CD4-positive, alpha-beta T cell treated with Interleukin-1 beta for 1 hour (primary cell): ENCODE results near the gene EMC1.
"Not testable (repeated sequence)": the region's sequence is repeated elsewhere in the genome, so short reads cannot be mapped to it uniquely, and the experiment has no call there.

ENCODE experiments used
- DNase-seq, 2 donors: peaks; one replicate each; pipeline ENCODE4 v3.0.0-alpha.2; 2020 to 2022

Gene EMC1

DNA sequence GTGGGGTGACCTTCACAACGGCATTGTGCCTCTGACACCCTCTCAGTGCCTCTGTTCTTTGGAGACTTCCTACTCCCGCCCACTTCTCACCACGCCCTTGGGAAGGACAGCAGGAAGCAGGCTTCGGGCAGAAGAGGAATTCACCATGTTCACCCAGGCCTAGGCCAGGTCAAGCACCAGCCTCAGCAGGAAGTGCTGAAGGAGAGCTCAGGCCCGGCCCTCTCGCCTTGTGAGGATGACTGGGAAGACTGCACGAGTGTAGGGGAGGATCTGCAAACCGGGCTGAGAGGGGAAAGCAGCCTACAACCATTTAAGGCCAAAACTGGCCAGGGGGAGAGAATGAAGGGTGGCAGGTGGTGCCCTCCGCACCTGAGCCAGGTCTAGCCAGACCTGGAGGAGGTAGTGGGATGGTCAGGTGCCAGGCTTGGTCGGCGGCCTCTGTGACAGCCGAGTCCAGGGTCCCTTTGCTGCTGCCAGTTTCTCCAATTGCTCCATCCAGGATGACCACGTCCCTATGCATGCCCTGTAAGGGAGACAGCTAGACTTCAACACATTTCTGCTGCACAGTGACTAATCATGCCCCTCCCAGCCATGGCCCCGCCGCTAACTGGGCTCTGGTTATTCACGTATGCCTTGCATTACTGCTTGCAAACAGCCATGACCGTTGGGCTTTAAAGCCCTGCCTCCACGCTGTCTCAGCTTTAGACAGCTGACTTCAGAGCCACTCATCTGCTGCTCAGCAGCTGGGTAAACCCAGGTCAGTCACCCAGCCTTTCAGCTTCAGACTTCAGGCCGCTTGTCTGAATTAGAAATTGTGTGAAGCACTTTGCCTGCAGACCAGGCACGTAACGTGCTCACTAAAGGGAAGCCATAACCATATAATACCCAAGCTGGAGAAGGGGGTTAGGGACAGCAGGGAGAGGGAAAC lies 9.2 kb upstream of the EMC1 start:
- DNase-seq: no peak

DNA sequence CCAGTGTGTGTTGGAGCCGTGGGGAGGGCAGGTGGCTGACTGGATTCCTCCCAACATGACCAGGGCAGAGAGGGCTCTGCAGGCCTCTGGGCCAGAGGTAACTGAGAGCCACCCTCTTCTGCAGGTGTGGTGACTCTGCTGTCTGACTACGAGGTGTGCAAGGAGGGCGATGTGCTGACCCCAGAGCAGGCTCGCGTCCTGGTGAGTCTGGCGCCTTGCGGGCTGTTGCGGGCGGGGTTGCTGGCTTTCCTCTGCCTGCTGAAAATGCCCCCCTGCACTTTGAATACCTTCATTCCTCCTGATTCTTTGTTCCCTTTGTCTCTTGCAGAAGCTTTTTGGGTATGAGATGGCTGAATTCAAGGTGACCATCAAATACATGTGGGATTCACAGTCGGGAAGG lies 7.0 kb upstream of the EMC1 start:
- no peak for DNase-seq

DNA sequence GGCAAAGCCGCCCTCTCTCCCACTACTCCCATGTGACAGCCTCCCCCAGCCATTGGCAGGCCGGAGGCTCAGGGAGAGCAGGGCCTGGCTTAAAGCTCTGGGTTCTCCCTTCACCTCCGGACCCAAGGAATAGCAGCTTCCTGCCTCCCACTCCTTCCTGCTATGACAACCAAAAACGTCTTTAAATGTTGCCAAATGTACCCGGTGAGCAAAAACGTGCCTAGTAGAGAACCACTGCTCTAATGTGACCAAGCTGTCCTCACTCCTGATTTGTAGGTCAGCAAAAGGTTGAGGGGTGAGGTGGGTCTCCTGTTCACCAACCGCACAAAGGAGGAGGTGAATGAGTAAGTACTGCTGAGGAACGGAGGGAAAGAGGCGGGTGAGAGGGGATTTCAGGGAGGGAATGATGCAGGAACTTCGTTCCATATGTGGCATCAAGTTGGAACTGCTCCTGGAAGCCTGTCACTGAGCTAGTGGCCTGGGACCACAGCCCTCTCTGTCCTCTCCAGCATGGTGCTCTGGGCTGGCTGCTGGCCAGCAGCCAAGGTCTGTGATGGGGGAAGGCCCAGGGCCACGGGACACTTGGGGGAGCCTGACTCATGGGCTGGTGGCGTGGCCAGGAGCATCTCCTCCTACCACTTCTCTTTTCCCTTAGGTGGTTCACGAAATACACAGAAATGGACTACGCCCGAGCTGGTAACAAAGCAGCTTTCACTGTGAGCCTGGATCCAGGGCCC lies 6.0 kb upstream of the EMC1 start:
- DNase-seq: no peak

DNA sequence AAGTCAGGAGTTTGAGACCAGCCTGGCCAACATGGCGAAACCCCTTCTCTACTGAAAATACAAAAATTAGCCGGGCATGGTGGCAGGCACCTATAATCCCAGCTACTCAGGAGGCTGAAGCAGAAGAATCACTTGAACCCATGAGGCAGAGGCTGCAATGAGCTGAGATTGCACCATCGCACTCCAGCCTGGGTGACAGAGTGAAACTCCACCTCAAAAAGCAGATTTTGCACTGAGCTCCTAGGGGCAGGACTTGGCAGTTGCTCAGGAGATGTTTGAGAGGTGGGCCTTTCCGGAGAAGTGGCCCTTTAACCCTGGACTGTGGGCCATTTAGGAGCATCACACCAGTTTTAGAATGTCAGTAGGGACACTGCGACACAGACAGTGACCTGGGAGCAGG lies 5.0 kb upstream of the EMC1 start:
- not testable (repeated sequence) for DNase-seq

DNA sequence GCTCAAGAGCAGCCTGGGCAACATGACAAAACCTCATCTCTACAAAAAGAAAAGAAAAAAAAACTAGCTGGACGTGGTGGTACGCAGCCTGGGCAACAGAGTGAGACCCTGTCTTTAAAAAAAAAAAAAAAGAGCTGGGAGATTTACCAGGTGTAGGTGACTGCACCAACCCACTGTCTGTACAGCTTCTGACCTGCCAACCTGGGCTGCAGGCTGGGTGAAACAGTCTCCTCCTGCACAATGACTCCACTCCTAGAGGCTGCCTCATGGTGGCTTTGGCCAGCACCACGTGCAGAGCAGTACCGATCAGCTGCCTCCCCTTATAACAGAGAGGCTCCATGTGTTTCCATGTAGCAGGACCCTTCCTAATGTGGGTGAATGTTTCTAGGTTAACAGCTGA lies 4.0 kb upstream of the EMC1 start:
- no peak for DNase-seq

DNA sequence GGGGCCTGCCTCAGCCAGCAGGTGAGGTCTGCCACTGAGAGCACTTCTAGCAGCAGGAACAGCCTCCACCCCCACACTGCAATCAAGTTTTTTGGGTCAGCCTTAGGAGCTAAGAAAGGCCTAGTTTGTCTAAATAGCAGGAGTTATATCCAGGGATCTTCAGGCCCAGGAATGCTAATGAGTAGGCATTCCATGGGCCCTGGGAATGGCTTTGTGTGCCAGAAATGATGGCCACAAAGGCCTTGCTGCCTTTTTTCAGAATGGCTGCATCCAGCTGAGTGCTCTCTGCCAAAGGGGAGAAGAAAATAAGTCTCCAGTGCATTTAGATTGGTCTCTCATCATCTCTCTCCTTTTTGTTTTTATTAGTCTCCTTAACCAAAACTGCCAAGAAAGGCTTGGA lies 3.1 kb upstream of the EMC1 start:
- DNase-seq: no peak

DNA sequence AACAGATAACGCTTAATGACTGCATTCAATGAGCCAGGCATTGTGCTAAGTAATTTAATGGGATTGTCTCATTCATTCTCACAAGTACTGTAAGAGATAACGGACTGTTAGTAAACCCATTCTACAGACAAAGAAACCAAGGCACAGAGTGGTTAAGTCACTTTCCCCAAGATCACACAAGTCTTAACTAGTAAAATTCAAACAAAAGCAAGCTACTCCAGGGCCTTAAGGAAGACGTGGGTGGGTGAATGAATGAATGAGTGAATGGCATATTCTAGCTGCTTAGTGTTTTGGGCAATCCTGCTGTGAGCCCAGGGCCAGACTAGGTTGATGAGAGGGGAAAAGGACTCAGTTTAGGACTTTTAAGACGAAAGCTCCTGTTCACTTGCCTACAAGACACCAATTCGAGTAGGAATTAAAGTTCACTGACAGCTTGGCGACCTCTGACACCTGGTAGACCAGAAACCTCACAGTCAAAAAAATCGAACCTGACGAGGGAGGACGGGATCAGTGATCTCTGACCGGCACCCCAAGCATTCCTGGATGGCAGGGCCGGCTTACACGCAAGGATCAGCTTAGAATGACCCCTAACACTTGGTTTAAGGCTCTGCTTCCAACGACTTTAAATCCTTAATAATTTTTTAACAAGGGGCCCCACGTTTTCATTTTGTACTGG lies 557 bp downstream of the EMC1 start:
- DNase-seq: no peak

DNA sequence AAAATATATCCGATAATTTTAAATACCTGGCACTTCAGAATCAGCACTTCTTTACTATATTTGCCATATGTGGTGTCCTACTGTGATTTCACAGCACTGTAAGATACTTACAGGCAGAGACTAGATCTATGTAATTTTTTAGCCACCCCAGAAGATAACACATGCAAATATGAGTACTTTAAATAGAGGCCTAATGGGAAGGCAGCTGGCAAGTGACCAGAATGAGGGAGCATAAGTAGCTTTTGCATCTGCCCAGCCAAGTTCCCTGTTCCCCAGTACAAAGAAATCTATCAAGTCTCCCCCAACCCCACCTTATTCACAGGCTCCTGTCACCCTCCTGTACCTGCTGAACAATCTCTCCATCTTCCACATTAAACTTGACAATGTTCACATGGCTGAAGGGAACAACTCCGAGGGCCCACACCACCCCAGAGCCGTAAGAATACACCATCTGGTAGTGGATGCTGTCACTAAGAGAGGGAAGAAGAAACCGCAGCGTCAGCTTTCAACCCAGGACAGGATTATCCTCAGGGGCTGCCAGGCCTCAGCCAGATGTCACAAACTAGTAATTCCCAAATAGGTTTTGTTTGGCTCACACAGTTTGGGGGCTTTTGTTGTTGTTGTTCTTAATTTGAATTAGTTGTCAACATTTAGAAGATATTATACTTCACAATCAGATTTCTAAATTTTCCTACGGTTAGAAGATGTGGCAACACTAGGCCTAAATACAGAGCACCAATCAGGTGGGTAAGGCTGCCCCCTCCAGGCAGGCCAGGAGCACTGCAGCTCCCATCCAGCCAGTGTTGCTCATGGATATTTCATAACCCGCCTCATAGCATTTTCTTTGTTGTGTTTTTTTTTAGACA lies 10.4 kb downstream of the EMC1 start:
- DNase-seq: peak; percentile 65 to 73

DNA sequence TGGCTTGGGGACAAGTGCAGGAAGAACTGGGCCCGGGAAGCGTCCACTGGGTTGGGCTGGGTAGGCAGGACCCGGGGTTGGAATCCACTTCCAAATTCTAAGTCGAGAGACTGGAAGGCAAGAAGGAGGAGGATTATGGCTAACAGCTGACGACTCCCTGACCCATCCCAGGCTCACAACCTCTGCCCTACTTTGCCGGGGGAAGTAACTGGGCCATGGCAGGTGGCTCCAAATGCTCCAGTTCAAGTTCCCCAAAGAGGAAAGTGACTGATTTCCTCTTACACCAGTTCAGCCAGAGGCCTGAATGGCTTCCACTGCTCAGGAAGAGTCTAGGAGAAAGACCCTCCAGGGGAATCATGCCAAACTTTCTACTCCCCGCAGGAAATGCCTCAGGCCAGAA lies 11.4 kb downstream of the EMC1 start:
- no peak for DNase-seq

DNA sequence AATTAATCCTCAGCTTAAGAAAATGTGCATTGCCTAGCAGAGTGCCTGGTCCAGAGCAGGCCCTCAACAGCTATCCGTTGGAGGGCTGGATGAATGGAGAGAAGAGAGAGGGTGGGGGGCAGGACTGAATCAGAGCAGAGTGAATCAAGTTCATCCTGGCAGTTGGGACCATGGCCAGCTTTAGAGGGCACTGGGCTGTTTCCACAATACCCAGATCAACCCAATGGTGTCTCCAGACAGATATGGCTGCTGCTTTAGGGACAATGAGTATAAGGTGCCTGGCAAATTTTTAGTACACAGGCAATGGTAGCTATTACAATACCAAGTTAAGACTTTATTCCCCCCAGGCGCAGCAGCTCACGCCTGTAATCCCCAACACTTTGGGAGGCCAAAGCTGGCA lies 17.1 kb downstream of the EMC1 start:
- DNase-seq: no peak

DNA sequence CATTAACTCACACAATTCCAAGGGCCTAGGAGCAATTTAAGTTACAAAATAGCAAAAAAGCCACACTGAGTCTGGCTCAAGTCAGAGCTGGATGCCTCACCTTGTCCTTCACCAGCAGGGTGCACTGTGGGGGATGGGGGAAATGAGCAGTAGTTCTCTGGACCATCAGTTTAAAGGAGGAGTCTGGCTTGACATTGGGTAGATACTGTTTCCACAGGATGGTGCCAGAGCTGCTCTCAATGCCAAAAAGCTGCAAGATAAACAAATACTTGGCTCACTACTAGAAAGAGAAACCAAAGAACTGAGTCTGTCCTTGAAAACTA lies 18.8 kb downstream of the EMC1 start:
- no peak for DNase-seq

DNA sequence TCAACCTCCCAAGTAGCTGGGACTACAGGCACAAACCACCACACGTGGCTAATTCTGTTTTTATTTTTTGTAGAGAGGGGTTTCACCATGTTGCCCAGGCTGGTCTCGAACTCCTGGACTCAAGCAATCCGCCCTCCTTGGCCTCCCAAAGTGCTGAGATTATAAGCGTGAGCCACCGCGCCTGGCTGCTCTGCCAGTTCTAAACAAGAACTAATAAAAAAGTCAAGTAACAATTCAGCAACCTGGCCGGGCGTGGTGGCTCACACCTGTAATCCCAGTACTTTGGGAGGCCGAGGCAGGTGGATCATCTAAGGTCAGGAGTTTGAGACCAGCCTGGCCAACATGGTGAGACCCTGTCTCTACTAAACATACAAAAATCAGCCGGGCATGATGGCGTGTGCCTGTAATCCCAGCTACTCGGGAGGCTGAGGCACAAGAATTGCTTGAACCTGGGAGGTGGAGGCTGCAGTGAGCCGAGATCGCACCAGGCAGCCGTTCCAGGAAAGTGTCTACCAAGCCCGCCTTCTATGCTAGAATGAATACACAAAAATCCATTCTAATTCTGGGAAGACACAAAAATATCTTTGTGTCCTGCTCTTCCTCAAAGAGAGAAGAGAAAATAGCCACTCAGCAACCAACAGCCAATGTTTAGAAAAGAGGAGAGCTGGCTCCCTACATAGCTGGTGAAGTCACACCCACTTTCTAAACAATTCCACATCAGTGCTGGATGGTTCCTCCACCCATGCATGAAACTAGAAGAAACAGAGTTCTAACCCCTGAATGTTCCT lies 19.4 kb downstream of the EMC1 start:
- not testable (repeated sequence) for DNase-seq

DNA sequence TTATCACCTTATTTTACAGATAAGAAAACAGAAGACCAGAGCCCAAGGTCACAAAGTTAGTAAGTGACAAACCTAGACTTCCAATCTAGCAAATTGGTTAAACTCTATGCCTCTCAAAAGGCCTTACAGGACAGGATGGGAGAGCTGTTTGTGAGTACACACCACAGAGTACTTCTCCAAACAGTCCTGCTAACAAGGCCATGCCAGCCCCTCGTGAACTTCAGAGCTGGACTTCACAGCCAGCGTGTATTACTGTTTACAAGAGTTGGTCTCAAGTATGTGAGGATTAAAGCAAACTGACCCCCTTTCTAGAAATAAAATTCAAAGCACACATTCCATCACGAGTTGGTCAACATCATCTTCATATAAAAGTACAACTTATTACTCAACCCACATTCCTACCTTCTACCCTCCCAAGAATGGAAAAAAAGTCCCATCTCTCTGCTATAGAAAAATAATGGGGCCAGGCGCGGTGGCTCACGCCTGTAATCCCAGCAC lies 21.4 kb downstream of the EMC1 start:
- DNase-seq: no peak

DNA sequence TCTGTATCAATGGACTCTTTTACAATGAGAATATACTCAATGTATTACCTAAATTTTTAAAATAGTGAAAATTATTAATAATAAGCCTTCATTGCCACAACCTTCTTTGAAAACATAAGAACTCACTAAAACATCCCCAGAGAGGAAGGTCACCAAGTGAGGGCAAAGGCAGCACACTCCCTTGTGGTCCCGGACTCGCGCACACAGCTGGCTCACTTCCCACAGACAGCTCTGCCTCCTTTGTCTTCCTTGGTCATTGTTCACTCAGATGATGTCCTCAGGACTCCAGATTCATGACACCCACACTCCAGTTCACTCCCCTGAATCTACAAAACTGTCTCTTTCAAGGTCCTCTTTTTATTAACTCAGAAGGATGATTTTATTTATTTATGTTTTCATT lies 22.1 kb downstream of the EMC1 start:
- DNase-seq: no peak

DNA sequence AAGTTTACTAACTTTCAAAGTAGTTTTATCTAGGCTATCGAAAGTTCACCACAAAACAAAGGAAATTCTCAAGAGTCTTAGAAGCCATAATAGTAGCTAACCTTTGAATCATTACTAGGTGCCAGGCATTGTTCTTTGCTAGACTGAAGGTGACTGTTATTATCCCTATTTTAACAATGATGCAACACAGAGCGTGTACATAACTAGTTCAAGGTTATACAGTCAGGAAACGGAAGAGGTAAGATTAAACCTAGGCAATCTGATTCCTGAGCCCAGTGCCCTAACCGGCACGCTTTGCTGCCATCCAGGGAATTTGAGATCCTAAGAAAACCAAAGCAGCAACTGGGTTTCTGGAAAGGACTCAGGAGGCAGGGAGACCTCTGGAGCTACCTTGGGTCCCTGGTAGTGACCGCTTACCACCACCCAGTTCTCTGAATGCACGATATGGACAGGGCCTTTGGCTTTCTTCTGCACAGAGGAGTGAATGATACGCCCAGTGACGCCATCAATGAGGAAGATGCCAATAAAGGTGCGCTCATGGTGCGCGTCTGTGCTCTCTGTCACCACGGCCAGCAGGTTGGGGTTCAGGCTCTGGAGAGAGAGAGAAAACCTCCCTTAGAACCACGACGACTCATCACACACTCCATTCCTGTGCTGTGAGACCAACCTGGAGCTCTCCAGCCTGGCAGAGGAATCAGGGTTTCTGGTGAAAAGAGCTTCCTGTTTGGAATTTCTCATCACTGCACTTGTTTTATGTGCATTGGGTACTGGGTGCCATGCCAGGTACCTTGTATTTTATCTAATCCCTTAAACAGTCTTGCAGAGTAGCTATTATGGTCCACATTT lies 28.1 kb downstream of the EMC1 start:
- no peak for DNase-seq

DNA sequence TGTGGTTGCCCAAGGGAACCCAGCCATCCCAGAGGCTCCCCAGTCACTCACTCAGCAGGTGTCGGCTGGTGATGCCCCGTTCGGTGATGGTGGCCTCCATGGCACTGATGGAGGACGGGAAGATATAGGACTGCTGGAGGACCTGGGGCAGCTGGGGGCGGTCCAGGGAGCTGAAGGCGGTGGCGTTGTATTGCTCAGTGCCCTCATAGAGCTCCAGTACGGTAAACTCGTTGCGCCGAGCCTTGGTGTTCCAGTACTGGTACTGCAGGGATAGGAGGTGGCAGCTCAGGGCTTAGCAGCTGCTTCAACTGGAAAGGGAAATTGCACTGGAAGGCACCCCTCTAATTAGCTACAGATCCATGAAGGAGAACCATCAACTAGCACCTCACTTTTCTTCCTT lies 28.8 kb downstream of the EMC1 start:
- no peak for DNase-seq

DNA sequence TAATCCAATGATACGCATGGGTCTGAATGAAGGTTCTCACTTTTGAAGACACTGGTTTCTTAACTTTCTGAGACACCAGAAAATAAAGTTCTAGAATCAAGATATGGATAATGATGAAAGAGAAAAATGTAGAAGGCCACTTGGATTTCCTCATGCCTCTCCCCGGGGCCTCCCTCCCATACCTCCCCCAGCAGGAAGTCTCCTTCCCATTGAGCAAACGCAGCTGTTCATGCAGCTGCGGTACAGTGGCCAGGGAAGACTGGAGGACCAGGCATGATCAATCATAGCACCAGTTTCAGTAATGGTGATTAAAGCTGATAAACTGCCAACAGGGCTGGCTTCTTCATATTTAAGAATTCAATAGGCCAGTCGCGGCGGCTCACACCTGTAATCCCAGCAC lies 30.3 kb downstream of the EMC1 start:
- DNase-seq: no peak

DNA sequence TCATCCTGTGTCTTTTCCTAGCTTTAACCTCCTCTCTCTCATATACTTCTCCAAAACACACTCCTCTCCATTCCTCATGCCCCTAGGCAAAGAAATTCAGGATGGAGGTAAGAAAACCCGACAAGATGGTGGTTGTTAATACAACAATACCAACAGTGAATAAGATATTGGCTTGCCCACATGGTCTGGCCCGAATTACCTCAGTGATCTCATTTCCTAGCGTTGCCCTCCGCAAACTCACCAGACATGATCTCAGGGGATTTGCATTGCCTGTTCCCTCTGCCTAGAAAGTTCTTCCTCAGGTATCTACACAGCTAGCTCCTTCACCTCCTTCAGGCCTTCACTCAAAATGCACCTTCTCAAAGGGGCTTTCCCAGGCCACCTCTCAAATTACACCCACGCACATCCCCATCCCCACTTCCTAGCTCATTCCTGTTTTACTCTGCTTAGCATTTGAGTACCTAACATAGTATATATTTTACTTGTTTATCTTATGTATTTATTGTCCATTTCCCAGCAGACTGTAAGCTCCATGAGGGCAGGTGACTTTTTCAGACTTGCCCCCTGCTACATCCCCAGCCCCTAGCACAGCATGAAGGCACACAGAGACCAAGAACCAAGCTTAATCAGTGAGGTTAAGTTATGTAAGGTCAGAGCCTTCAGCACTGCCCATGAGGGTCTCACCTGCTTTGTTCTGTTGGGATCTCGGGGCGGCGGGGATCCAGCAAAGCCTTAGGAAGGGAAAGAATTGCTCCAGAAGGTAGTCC lies 31.1 kb downstream of the EMC1 start:
- DNase-seq: no peak

DNA sequence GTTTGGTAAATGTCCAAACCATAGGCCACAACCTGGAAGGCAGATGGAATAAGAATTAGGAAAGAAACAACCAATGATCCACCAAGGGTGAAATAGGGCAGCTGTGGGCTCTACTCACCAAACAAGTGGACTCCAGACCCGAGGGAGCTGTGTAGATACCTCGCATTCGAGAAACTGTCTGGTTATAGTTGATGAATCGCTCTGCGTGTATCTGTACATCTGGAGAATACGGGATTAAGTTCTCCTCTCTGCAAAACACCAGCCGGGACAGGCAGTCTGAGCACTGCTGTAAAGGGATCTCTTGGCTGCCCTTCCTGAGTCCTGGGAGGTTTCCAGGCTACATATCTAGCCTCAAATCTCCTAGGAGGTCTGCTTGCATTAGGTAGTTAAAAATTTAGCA lies 31.9 kb downstream of the EMC1 start:
- no peak for DNase-seq

DNA sequence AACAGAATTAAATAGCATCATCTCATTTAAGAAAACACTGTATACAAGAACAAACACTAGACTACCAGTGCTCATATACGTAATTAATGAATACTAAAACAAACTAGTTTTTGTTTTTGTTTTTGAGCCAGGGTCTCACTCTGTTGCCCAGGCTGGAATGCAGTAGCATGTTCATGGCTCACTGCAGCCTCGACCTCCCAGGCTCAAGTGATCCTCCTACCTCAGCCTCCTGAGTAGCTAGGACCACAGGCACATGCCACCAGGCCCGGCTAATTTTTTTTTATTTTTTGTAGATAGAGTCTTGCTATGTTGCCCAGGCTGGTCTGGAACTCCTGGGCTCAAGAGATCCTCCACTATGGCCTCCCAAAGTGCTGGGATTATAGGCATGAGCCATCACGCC lies 34.7 kb downstream of the EMC1 start:
- not testable (repeated sequence) for DNase-seq
